Measurements from ENCODE around the gene KIF3A.
"Not testable (repeated sequence)": the region's sequence is repeated elsewhere in the genome, so short reads cannot be mapped to it uniquely, and the experiment has no call there.

The KIF3A gene

DNA sequence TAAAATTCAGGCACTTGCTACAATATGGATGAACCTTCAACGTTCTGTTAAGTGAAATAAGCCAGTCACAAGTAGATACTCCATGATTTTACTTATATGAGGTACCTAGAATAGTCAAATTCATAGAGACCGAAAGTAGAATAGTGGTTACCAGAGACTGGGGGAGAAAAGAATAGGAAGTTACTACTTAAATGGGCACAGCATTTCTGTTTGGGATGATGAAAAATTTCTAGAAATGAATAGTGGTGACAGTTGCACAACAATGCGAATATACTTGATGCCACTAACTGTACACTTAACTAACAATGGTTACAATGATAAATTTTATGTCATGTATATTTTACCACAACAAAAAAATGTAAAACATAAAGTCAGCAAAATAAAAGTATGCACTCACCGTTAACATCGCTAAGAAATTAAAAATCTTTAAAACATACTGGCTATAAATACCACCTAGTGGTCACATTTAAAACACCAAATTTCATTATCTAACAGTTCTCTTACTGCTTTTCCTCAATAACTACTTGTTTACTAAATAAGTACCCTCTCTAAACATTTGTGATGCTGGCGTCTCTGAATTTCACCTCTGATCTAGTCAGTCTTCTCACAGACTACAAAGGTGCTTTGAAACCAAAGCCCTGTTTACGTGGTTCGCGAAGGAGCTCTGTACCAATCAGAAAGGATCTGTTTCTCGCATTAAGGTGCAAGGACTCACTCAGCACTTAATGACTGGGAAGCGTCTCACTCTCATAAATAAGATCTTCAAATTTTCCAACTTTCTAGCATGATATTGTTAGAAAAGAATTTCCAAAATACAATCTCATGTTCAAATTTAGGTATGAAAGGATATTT is 22.7 kb downstream of the KIF3A start:
- no peak for DNase-seq

GRCh38 chr5:132708645-132709044 is 28.7 kb downstream of the KIF3A start:
- no peak for DNase-seq

- DNase-seq, result no peak
Measured at GRCh38 chr5:132704875-132705274, 32.5 kb downstream of the KIF3A start.

- no peak for DNase-seq
Measured at GRCh38 chr5:132695956-132696355, 41.4 kb downstream of the KIF3A start.

DNA sequence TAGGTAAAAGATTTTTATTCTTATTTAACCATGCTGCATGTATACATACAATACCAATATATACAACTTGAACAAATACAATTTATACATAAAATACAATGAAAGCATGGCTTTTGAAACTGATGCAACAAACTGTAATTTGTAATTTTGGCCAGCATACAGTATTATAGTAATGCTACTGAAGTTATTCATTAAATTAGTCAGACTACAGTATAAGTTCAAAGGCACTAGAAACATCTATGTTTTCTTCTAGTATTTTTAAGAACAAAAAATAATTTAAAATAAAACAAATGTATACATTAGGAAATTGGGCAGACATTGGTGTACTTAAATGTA is 44.7 kb downstream of the KIF3A start:
- DNase-seq, result no peak

GRCh38 chr5:132691755-132692631 is 45.4 kb downstream of the KIF3A start:
- DNase-seq, result not testable (repeated sequence)

DNA sequence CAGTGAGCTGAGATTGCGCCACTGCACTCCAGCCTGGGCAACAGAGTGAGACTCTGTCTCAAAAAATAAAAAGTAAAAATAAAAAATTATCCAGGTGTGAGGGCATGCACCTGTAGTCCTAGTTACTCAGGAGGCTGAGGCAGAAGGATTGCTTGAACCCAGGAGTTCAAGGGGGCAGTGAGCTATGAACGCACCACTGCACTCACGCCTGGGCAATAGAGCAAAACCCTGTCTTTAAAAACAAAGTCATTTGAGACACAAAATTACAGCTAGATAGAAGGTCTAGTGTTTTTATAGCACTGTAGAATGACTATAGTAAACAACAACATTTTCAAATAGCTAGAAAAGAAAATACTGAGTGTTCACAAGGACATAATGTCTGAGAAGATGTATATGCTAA is 47.2 kb downstream of the KIF3A start:
- no peak for DNase-seq

DNA sequence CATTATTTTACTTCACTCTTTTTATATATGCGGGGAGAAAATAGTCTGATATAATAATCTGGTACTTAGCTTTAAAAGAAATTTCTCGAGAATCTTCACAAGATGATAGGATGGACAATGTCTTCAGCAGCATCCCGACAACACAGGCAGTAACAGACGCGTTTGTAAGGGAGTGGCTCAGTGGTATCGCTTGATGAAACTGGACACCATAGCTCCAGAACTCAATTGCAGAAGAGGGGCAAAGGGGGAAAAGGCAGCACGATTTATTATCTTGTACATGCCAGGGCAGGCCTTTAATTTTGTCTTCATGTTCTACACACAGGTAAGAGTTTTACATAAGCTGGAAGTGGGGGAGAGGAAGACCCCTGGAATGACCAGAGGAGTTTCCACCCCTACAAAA is 47.8 kb downstream of the KIF3A start:
- DNase-seq, result no peak

DNA sequence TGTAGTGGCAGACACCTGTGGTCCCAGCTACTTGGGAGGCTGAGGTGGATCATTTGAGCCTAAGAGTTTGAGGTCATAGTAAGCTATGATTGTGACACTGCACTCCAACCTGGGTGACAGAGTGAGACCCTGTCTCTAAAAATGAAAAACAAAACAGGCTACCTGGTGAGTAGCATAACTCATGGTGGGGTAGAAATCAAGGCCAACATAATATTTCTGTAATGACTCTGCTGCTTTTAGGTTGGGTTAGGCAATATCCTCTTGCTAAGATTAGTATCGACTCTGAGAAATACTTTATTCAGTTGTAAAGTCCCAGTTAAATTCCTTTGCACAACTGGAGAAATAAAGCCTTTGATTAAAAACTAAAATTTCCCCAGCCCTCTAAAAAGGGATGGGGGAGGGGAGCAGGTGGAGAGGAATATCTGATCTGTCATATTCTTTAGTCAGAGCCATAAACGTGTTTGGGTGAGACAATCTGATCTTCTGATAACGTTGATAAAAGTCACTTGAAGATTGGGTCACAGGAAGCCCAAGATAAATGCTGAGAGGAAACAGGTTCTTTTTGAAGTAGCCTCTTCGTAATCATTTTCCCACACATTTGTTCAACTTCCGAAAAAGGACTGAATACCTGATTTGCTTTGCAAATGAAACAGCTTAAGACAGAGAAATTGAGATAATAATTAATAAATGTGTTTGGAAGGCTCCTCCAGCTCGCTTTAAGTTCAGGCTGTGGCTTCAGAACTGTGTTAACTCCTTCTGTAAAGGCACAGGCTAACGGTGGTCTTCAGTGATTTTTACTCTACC is 48.6 kb downstream of the KIF3A start:
- no peak for DNase-seq

DNA sequence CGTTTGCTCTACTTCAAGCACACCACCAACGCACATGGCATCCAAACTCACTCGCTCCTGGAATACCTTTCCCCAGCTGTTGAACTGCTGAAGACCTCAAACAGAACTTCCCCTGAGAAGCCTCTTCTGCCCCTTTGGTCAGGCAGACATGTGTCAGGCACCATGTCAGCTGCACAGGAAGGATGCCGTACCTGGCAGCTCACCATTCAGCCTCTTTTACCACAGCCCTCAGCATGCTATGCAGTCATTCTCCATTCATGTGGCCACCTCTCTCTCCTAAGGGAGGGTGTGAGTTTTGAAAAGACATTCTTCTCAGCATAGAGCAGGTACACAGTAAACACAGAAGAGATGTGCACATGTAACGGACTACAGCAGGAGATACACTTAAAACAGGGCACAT is 49.4 kb downstream of the KIF3A start:
- no peak for DNase-seq

DNA sequence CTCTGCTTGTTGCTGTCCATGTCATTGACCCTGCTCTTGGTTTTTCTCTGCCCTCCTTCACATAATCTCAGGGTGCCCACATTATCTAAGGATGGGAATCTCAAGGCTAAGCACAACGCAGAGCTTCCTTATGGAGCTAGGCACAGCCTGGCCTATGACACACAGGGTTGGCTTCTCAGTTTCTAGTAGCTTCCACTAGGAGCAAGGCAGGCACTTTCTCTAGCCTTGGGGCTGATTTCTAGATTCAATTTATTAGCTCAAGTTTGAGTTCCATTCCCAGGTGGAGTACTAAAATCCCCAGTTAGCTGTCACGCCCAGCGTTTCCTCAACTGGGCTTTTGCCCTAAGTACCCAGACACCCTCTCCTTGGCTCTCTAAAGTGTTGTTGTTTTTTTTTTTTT is 51.2 kb downstream of the KIF3A start:
- DNase-seq, result no peak

- no peak for DNase-seq
Measured at GRCh38 chr5:132684922-132685720, 52.2 kb downstream of the KIF3A start.

DNA sequence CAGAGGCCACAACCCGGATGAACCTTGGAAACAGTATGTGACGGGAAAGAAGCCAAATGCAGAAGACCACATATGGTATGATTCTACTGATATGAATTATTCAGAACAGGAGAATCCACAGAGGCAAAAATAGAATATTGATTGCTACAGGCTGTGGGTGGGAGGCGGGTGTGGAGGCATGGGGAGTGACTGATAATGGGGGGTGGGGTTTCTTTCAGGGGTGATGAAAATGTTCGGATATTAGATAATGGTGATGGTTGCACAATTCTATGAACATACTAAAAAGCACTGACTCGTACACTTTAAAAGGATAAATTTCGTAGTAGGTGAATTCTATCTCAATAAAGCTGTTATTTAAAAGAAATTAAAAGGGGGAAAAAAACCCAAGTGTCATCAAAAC is 52.9 kb downstream of the KIF3A start:
- DNase-seq, result no peak

GRCh38 chr5:132681983-132682382 is 55.4 kb downstream of the KIF3A start:
- DNase-seq, result no peak

GRCh38 chr5:132681476-132681831 is 55.9 kb downstream of the KIF3A start:
- DNase-seq, result no peak

GRCh38 chr5:132680780-132681475 is 56.4 kb downstream of the KIF3A start:
- no peak for DNase-seq

DNA sequence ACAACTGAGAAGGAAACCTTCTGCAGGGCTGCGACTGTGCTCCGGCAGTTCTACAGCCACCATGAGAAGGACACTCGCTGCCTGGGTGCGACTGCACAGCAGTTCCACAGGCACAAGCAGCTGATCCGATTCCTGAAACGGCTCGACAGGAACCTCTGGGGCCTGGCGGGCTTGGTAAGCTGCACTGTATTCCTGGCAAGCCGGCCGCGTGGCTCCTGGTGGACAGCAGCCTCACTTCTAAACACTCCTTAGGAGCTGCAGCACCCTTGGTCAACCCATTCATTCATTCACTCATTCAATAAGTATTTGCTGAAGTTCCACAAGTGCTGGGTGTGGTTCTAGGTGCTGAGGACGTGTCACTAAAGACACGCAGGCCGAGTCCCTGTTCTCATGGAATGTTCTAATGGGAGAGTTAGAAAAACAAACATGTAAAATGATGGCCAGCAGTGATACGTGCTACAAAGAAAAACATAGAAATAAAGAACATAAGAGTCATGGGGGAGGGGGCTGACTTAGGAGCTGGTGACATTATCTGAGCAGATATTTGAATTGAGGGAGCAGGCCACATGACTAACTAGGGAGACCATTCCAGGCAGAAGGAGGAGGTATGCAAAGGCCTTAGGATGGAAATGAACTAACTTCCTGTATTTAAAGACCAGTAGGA is 57.5 kb downstream of the KIF3A start:
- no peak for DNase-seq

- DNase-seq, result no peak
Measured at GRCh38 chr5:132679166-132679565, 58.2 kb downstream of the KIF3A start.

DNA sequence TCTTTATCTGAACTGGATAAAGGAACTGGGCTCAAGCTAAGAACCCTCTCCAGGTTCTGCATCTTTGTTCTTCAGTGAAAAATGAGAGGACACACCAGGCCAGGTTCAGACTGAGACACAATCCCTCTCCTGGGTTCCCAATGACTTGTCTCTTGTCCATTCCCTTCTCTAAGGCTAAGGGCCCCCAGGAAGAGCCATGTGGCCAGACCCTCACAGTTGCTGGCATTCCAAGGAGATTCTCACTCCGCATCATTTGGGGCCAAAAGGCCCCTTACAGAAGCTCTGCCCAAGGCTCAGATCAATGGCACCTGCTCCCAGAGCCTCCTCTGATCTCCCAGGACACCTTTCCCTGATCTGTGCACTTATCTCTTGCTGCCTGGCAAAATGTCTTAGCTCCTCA is 58.6 kb downstream of the KIF3A start:
- DNase-seq, result no peak

GRCh38 chr5:132677682-132678400 is 59.5 kb downstream of the KIF3A start:
- no peak for DNase-seq

DNA sequence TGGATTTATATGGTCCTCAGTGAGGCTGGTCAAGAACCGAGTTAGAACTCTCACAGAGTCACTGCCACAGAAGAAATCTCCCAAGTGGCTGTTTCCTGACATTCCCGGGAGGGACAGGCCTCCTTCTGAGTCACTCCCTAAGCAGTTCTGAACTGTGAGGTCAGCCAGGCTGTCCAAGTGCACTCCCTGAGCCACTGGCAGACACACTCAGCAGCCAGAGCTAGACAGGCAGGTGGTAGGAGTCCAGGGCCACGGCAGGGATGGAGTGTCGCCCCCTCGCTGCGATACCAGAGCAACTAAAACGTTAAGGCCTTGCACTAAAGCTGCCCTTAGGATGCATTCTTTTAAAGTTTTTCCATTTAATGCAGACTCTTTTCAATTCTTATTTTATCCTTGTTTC is 60.2 kb downstream of the KIF3A start:
- DNase-seq, result no peak
